ENCODE measurements around the gene DNAH17.

DNA sequence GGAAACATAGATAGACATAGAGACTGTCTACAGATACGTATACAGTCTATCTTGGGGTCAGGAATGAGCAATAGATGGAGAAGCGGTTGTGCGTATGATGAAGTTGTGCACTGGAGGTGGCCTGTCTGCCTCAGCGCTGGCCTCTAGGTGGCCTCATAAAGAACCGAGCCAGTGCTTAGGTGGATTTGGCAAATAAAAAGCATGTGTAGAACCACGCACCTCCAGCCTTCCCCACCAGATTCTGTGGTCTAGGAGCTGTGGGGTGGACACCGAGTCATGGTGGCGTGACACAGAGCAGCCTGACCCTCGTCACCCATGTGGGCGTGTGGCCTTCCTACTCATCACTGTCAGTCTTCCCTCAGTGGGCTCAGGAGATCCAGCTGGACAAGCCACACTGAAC is 164.8 kb downstream of the DNAH17 start:
- TF ChIP-seq POLR2A (IDR thresholded peaks at IDR 0.05; ENCODE audit: borderline replicate concordance, extremely low read depth, insufficient read depth, insufficient read length) (no peak), ZNF274 (IDR thresholded peaks at IDR 0.05; ENCODE audit: low read depth, low read length) (no peak)
- TF ChIP-seq, protein P1, sequence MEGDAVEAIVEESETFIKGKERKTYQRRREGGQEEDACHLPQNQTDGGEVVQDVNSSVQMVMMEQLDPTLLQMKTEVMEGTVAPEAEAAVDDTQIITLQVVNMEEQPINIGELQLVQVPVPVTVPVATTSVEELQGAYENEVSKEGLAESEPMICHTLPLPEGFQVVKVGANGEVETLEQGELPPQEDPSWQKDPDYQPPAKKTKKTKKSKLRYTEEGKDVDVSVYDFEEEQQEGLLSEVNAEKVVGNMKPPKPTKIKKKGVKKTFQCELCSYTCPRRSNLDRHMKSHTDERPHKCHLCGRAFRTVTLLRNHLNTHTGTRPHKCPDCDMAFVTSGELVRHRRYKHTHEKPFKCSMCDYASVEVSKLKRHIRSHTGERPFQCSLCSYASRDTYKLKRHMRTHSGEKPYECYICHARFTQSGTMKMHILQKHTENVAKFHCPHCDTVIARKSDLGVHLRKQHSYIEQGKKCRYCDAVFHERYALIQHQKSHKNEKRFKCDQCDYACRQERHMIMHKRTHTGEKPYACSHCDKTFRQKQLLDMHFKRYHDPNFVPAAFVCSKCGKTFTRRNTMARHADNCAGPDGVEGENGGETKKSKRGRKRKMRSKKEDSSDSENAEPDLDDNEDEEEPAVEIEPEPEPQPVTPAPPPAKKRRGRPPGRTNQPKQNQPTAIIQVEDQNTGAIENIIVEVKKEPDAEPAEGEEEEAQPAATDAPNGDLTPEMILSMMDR (IDR thresholded peaks at IDR 0.05 in 2 of 3, conservative IDR thresholded peaks at IDR 0.05 in 1 of 3; ENCODE audit: borderline replicate concordance in 1 of 3, insufficient read depth in 1 of 3, low read depth in 2 of 3, low read length in 2 of 3): peak; percentile 9 to 69 (median 60); a peak in 5 of 6 replicates

All from HCT116 (cell line).